Glomerular endothelial cell (primary cell): ENCODE results near the gene MICB. TPM values are rescaled to one million over a fixed set of nuclear protein-coding genes. Genes with fewer than 3 reads are reported as not detected.
"Not testable (repeated sequence)": the region's sequence is repeated elsewhere in the genome, so short reads cannot be mapped to it uniquely, and the experiment has no call there.

ENCODE experiments used
- DNase-seq: peaks from one replicate; pipeline ENCODE4 v3.0.0-alpha.2; 2011; ENCODE audit warnings: low read depth, low spot score; ENCODE audit errors: extremely low read depth
- total RNA-seq: library from RNA; depleted of rRNA; stranded (reverse); fragments of >200 nt; gene quantifications from 2 replicates; pipeline ENCODE4 v1.2.3, GENCODE V29; 2015

The MICB gene
- total RNA-seq, 1 donor from 2014 or later: 14.5 TPM

- DNase-seq: no peak
Observed at GRCh38 chr6:31473780-31474761, 23.9 kb upstream of the MICB start.

DNA sequence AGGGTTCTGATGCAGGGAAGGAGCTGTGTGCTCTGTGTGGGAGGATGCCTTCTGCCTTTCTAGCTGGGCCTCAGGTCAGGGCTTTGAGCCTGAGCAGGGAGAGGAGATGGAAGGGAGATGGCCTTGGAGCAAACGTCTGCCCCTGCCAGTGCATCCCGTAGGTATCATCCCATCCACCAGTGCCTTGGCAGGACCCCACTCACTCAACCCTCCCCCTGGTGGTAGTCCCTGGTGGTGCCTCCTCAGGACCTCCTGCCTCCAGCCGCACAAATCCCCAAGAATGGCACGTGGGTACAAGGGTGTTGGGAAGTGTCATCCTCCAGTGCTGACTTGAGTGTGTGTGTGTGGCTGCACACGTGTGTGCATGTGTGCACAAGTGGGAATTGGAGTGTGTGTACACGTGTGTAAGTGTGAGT is 23.1 kb upstream of the MICB start:
- no peak for DNase-seq

GRCh38 chr6:31476515-31477139 is 21.3 kb upstream of the MICB start:
- DNase-seq: no peak

- DNase-seq: no peak
Observed at GRCh38 chr6:31477521-31477920, 20.4 kb upstream of the MICB start.

- no peak for DNase-seq
Observed at GRCh38 chr6:31478186-31478950, 19.6 kb upstream of the MICB start.

DNA sequence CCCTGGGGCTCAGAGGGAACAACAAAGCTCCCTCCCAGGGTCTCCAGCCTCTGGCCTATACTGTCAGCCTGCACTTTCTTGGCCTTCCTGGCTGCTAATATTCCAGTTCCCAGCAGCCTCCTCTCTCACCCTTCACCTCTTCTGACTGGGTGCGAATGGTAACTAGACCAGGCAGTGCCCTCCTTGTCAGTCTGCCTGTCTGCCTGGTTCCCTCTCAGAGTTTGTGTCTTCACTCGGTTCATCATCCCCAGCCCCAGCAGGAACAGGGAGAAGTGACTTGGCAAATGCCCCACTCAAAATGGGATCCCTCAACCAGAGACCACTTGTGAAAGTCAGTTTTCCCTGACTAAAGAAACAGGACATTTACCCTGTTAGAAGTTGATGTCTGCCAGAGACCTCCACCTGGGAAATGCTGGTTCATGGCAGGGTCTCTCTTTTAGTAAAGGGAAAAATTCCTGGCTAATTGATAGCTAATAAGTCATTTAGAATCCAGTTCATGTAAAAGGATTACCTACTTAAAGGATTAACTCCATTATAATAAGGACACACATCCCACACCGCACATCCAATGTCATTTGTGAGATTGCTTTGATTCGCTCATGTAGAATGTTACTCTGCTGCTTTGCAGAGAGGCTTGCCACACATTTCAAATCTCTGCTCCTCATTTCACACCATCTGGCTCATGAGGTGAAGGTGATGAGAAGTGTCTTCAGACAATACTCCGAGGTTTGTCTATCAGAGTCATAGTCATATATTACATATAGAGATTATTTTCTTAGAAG is 18.6 kb upstream of the MICB start:
- DNase-seq: no peak

DNA sequence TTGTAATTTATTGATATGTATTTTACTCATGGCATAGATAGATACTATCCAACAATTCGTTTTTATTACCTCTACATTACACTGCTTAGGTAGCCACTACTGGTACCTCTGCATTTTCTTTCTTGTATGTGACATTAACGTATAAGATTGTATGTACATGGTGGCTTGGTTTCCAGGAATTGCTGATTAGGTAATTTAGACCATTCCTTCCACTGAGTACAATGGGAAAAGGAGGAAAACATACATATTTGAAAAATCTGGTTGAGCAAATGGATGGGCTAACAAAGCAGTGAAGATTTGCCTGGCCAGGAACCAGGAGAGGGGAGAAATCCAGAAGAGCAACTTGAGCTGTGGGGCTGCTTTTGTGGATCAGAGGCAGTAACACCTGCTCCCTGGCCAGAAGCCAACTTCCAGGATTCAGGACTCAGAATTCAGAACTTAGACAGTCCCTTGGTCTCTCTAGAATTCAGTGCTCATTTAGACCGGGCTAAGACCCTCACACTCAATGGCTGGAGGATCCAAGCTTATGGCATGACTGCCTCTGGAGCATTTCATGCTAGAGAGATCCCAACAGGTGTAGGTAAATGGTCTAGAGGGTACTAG is 17.9 kb upstream of the MICB start:
- DNase-seq: no peak

DNA sequence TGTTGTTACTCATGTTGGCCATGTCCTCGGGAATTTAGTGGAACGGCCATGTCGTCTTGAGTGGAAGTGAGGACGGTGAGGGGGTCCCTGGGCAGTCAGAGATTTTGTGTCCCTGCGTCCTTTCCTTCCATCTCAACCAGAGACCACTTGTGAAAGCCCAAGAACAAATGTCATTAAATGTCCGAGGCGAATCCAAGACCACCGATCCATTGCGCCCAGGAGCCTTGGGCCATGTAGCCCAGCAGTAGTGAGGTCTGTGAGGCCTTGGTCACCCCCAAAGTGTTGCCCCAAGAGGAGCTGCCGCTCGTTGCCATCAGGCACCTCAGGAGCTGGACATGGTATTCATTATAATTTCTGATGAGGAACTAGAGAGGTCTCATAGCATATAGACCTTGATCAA is 17.4 kb upstream of the MICB start:
- DNase-seq: no peak

DNA sequence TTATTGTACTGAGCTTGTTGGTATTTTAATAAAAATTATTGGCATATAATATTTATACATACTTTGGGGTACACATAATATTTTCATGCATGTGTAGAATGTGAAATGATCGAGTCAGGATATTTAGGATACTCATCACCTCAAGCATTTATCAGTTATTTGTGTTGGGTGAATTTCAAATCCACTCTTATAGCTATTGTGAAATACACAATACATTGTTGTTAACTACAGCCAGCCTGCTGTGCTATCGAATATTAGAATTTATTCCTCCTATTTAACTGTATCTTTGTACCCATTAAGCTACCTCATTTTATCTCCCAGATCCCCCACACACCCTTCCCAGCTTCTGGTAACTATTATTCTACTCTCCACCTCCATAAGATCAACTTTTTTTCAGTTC is 14.6 kb upstream of the MICB start:
- no peak for DNase-seq

DNA sequence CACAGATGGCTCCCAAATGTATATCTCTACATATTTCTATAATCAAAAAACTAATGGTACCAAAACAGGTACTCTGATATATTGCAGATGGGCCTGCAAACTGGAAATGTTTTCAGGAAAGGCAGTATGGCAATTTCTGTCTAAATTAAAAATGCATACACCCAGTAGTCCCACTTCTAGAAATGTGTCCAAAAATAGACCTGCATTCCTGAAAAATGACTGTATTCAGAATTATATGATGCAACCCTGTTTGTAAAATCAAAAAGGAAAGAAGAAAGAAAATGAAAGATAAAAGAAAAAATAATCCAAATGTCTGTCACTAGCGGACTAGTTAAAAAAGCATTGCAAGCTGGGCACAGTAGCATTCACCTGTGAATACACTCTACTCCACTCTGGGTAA is 12.9 kb upstream of the MICB start:
- no peak for DNase-seq

GRCh38 chr6:31486065-31486837 is 11.7 kb upstream of the MICB start:
- DNase-seq: not testable (repeated sequence)

DNA sequence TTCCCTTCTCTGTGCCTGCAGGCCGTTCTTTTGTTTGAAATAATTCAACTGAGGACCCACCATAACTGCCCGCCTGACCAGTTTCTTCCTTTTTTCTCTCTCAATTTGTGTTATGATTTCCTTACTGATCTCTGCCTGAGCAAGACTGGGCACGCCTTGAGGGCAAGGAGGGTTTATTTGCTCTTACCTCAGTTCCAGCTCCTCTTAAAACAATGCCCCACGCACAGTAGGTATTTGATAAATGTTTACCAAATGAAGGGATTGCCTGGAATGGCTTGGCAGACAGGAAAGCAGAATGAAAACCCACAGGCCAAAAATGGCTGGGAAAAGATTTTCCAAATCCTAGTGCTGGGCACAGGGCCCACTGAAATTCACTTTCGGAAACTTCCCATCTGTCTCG is 10.3 kb upstream of the MICB start:
- not testable (repeated sequence) for DNase-seq

- no peak for DNase-seq
Observed at GRCh38 chr6:31489086-31489485, 8.9 kb upstream of the MICB start.

GRCh38 chr6:31490115-31490873 is 7.7 kb upstream of the MICB start:
- no peak for DNase-seq

- DNase-seq: not testable (repeated sequence)
Observed at GRCh38 chr6:31493550-31493874, 4.4 kb upstream of the MICB start.

DNA sequence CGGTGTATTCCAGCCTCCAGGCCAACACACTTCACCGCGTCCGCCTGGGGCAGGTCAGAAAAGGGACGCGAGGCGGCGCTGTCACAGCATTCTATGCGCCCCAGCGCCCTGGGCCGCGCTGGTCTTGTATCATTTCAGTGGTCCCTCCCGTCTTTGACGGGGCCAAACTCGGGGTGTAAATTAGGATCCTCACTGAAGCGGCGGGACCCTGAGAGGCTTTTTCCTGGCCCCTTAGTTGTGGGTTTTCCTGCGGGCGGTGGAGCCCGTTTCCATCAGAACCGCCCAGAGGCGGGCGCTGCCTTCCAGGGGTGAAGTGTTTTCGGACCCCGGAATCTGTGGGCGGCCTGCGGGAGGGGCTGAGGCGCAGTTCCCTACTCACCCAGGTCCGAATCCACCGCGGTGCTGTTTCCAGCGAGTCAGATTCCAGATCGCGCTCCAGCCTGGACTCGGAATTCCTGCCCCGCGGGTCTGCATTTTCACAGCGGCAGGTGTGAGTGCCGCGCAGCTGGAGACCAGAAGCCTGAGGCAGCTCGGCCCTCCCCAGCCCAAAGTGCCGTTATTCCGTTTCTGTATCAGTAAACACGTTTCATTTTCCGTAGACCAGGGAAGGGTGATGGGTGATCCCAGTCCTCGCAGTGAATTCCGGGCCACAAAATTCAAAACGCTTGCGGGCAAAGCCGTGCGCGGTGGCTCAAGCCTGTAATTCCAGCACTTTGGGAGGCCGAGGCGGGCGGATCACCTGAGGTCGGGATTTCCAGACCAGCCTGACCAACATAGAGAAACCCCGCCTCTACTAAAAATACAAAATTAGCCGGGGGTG is 3.9 kb upstream of the MICB start:
- no peak for DNase-seq

DNA sequence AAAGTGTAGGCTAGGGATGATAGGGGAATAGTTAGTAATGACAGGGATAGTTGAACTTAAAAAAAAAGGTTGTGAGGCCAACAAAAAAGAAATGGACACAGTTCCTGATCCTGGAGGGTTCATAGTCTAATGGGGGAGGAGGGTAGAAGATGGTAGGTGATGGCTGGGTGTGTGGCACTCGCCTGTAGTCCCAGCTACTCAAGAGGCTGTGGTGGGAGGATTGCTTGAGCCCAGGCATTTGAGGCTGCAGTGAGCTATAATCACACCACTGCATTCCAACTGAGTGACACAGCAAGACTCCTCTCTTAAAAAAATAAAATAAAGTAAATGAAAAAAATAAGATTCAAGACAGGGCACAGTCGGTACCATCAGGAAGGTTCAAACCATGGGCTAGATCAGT is 2.4 kb upstream of the MICB start:
- no peak for DNase-seq

DNA sequence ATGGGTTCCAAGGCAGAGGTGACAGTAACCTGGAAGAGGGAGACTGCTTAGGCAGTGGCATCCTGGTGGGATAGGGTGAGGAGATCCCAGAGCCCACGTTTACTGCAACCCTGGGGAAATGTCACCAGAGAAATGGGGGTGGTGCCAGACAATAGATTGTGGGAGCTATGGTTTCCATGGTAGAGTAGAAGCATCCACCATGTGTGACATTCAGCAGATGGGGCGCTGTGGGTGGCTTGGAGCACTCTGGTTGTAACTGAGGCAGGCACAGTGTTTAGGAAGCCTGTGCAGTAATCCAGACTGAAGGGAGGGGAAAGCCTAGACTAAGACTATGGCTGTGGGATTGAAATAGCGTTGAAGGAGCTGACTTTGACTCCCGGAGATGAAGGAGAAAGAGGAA is 1.1 kb upstream of the MICB start:
- DNase-seq: not testable (repeated sequence)
